GM18858 (cell line): Measurements from ENCODE around the gene PLA2G5.
"Not testable (repeated sequence)": the region's sequence is repeated elsewhere in the genome, so short reads cannot be mapped to it uniquely, and the experiment has no call there.

ENCODE experiments used
- ATAC-seq: cut with Tn5 transposase; IDR thresholded peaks from one replicate; pipeline ENCODE4 v1.9.1; 2021; ENCODE audit not compliant: unreplicated experiment

The PLA2G5 gene

DNA sequence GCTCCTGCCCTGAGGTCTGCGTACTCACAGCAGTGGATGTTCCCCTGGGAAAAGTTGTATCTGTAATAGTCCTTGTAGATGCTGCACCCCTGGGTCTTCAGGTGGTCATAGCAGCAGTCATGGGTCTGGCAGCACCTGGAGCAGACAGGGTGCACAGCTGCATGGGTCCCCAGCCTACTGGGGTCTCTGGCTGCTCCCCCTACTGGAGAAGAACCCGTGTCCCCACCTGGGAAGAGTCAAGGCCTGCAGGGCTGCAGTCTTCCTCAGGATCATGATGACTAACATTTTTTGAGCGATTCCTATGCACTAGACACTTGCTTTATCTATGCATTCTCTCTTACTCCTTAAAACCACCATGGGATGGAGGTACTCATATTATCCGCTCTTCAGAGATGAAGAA, 45.5 kb downstream of the PLA2G5 start:
- ATAC-seq: no peak

DNA sequence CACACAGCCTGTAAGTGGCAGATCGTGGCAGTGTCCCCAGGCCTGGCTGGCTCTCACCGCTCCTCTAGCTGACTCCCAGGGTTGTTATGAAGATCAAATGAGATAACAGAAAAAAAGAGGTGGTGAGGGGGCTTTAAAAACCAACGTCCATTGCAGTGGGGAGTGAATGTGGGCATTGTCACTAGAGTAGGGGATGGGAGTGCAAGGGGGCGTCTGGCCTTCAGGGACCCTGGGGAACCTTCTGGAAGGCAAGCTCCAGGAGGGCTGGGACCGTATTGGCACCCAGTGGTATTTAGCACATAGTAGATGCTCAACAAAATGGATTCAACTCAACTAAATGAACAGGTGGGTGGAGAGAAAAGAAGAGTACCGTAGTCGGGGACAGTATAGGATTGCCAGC, 45.9 kb downstream of the PLA2G5 start:
- no peak for ATAC-seq

DNA sequence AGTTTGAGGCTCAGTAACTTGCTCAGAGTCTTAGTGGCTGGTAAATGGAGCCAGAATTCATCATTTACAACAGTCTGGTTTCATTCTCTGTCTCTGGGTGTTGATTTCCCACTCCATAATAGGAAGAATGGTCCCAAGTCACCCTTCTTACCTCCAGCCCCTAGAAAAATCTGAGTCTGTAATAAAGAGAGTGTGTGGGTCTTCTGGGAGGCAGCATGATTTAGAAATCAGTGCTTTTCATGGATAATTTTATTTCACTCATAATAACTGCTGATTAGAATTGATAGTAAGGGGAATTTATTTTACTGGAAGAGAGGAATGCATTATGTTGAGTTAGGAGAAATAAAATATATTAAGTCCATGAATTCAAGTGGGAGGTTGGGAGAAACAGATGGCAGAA, 47.2 kb downstream of the PLA2G5 start:
- no peak for ATAC-seq

DNA sequence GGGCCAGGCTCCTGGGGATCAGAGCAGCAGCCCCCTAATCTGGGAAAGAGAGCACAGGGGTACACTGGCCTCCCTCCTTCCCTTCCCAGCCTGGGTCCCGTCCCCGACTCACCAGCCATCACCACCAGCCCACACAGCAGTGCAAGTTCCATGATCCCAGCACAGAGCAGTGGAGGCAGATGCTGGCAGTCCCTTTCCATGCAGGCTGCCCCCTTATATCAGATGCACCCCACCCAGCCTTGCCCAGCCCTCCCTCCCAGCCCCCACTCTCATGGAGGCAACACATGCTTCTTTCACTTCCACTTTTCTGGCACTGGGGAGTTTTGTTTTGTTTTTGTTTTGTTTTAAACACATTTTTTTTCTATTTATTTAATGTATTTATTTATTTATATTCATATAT, 49.4 kb downstream of the PLA2G5 start, which contains the start of gene PLA2G2D:
Gene PLA2G2D (minus strand): TSS at position 190 of the 400 bp plus-strand sequence. CDS start 38 bp downstream, at position 152.
- no peak for ATAC-seq

DNA sequence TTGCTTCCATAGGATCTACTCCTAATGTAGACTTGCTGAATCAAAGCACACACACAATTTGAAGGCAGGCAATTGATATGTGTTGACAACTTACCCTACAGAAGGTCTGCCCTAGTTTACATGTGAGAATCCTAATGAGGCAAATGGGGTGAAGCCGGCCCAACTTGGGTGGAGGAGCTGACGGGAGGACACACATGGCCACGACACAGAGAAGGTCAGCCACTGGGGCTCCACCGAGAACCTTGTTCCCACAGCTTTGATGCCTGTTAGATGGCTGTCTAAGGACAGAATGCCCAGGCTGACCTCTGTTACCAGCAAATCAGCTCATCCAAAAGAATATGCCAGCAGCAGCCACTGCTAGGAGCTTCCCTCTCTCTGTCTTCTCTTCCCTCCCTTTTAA, 50.8 kb downstream of the PLA2G5 start:
- no peak for ATAC-seq

DNA sequence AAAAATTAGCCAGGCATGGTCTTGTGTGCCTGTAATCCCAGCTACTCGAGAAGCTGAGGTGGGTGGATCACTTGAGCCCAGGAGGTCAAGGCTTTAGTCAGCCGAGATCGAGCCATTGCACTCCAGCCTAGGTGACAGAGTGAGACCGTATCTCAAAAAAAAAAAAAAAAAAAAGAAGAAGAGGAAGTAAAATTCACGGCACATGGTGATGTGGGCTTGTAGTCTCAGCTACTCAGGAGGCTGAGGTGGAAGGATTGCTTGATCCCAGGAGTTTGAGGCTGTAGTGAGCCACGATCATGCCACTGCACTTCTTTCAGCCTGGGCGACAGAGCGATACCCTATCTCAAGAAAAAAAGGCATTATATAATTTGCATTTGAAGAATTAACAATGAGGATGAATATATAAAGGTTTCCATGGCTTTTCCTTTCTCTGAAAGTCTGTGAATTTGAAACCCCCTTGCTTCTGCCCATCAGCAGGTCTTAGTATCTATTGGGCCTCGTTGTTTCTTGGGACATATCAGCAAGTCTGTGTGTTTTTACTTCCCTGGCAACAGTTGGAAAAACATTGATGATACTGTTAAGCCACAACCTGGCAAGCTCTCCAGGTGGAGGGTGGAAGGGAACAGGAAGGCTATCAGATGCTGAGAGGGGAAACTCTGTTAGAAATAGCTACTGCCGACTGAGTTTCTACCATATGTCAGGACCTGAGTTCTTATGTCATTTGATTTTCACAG, 53.9 kb downstream of the PLA2G5 start:
- no peak for ATAC-seq

DNA sequence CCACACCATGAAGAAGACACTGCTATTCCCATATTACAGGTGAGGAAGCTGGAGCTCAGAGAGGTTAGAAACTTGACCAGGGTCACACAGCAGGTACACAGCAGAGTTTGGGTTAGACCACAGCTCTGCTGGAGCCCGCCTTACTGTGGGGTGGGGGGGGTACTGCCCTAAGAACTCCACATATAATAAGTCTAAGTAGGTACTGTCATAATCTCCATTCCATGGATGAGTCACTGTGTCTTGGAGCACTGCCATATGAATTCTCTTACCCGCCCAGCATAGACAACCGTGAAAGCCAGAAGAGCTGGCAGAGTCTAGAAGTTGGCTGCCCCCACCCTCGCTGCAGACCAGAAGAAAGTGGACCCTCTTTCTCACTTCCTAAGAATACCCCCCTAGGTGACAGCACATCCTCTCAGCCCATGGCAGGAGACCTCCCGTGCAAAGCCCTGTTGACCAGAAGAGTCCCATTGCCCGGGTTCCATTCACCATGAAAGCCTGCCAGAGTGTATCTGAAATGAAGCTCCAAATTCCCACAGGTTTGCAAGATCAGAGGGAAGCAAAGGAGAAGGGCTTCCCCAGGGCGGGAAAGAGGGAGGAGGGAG, 54.6 kb downstream of the PLA2G5 start:
- ATAC-seq: no peak

DNA sequence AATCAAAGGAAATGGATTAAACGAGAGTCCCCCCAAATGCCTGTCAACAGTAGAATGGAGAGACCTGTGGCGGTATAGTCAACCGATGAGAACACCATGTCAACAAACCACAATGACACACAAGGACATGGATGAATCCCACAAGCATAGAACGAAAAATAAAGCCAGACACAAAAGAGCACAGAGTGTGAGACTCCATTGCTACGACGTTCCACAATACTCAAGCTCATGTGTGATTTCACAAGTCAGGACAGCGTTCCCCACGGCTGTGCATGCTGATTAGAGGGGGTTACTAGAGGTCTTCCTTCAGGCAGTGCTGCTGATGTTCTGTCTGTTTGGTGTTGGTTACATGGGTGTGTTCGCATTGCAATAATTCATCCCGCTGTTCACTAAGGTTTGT, 55.1 kb downstream of the PLA2G5 start:
- ATAC-seq: no peak

DNA sequence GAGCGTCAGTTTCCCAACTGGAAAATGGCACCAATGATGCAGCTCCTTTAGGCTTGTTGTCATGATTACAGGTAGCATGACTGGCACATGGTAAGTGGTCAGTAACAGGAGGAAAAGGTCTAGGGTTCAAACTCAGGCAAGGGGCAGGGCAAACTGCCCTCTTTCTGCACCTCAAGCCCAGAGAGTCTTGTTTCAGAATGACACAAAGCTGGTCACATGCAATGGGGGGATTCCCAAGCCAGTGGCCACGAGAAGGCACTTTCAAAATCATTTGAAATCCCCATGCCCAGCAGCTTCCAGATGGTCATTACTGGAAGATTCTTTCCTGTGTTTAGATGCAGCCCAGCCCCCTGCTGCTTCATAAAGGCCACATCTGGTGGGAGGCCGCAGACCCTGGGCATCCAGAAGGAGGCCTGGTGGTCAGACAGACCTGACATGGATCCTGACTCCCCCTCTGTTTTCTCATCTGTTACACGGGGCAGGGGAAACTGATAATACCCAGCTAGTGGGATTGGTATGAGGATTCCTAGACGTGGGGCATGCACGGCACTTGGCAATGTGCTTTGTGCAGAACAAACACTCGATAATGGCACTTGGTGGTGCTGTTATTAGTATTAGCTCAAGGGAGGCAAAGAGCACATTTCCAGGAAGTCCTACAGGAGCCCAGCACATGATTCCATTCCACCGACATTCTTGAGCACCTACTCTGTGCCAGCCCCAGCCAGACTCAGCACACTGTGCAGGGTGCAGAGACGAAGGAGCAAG, 56.2 kb downstream of the PLA2G5 start:
- ATAC-seq: no peak

DNA sequence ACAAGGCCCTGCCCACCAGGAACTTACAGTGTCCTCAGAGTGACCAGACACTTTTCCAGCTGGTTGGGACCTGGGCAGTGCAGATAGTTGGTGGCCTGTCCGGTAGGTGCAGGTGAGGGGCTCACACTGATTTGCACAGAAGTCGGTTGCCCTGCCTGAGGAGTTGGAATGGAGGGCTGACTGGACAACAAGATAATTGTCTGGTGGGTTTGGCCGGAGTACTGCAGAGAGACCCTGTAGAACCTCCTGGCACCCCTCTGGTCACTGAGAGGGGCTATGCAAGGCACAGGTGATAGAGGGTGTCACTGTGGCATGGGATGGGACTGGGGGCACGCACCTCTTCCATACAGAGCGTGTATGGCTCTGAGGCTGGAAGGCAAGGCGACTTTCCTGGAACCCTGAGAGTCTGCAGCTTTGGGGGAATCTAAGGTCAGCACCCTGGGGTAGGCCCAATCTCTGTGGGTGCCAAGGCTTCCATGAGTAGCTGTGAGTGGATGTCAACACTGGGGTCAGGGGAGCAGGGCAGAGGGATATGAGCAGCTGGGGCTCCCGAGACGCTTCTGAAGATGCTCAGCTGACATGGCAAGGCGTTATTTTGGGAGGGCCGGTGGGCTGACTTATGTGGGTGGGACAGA, 56.9 kb downstream of the PLA2G5 start:
- ATAC-seq: no peak

DNA sequence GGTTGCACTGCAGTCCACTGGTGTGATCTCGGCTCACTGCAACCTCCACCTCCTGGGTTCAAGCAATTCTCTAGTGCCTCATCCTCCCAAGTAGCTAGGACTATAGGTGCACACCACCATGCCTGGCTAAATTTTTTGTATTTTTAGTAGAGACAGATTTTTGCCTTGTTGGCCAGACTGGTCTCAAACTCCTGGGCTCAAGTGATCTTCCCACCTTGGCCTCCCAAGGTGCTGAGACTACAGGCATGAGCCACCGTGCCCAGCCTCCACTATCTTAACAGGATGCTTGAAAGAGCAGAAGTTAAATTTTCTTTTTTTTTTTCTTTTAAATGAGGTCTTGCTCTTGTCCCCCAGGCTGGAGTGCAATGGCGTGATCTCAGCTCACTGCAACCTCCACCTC, 60.5 kb downstream of the PLA2G5 start:
- not testable (repeated sequence) for ATAC-seq

DNA sequence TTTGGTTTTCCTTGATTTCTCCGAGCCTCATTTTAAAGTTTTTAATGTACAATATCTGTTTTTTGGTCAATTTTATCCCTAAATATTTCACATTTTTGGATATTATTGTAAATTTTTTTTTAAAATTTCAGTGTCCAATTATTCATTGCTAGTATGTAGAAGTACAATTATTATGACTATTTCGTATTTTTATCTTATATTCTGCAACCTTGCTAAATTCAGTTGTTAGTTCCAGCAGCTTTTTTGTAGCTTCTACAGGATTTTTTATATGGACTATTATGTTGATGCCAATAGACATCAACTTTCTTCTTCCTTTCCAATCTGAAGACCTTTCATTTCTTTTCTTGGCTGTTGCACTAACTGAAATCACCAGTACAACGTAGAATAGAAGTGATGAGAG, 65.0 kb downstream of the PLA2G5 start:
- no peak for ATAC-seq

DNA sequence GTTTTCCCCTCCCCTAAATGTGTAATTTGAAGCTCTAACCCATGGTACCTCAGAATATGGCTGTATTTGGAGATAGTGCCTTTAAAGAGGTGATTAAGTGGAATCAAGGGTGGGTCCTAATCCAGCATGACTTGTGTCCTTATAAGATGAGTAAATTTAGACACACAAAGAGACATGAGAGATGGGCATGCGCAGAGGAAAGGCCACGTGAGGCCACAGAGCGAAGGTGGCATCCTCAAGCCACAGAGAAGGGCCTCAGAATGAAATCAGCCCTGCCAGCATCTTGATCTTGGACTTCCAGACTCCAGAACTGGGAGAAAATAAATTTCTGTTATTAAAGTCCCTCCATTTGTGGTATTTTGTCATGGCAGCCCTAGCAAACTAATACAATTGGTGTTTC, 66.3 kb downstream of the PLA2G5 start:
- ATAC-seq: no peak

DNA sequence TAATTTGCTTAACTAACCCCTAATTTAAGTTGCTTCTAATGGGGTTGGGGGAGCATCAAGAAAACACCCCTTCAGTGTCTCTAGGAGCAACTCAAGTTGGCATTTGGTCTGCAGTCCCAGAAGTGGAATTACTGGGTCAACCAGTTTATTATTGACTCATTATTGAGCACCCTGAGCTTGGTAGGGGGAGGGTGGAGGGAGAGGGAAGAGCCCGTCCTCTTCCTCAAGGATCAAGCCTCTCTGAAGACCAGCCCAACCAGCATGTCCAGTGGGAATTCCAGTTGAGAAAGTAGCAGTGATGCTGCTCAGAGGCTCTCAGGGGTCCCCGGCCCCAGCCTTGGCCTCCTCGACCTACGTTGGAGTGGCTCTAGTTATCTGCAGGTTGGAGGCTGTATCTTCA, 67.1 kb downstream of the PLA2G5 start:
- no peak for ATAC-seq

DNA sequence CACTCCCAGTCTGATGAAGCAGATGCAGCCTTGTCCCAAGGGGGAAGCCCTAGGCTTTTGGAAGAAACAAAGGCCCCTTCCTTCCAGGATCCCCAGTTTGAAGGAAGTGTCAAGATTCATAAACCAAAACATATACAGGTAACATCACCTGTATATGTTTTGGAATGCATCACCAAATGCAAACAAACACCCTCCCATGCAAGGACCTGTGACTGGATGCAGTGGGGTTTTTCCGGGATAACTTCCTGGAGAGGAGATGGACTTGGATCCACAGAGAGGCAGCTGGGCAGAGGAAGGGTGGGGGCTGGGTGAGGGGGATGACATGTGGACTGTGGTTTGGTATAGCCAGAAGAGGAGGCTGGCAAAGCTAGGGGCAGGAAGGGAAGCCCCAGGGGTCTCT, 67.6 kb downstream of the PLA2G5 start:
- ATAC-seq: no peak

DNA sequence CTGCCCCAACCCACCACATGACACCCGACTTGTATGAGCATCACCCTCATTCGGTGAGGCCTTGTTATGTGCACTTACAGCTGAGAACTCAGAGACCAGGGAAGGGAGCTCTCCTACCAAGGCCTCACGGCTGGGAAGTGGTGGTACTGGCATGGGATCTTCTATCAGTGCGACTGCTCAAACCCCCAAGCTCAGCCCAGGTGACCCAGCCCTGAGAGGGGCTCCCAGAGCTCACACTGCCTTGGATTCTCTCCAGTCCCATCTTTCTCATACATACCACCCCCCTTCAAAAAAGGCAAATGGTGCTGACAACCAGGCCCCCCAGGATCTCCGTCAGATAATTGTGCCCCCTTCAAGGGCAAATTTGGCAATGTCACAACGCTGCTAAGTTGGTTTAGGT, 68.4 kb downstream of the PLA2G5 start:
- ATAC-seq: no peak

DNA sequence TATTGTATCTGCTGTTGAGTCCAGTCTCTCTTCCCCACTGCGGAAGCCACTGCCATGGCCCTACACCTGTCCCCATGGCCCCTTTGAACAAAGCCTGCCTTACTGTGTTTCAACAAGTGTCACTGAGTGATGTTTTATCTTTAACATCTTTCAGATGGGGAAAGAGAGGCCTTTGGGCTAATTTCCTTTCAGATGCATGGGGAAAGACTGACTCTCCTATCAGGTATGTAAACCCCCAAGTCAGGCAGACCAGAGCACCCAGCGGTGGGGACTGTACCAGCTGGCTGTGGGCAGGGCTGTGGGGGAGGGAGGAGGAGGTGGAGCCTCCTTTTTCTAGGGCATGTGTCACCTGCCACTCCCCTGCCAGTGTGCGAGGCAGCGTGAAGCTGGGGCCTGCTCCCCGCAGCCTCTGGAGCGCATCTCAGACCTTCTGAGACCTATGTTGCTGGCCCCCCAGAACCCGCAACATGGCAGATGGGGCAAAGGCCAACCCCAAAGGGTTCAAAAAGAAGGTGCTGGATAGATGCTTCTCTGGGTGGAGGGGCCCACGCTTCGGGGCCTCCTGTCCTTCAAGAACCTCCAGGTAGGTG, 69.1 kb downstream of the PLA2G5 start, which contains the start of gene PLA2G2F:
Gene PLA2G2F (plus strand): TSS at position 363 of the 590 bp plus-strand sequence. CDS start 105 bp downstream, at position 468.
- no peak for ATAC-seq

DNA sequence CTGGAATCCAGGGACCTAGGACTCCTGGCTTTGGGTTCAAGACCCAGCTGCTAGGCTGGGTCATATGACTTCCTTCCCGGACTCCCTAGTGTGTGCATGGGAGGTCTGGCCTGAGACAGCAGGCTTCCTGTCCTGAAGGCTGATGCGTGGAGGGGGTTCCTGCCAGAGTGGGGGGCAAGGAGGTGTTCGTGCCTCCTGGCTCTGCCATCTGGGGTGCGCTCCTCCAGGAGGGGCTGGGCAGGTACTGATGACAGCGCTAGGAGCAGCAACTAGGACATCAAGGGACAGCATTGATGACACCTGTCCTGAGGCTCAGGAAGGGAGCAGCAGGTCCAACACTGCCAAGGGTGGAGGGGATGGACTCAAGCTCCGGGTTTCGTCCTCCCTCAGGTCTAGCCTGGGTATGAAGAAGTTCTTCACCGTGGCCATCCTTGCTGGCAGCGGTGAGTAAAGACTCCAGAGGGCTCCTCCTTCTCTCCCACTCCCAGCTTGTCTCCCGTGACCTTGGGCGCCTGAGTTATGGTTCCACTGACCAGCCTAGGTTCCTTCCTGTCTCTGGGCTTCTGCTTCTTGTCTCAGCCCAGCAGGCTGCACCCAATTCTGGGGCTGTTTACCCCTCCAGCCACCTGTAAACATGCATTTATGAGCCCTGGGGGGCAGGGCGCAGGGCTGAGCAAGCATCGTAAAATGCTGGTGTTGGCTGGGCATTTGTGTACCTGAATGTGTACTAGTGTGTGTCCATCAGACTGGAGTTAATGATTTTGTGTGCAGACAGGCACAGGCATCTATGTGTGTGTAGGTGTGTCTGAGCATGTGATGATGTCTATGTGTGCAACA, 70.0 kb downstream of the PLA2G5 start:
- no peak for ATAC-seq

DNA sequence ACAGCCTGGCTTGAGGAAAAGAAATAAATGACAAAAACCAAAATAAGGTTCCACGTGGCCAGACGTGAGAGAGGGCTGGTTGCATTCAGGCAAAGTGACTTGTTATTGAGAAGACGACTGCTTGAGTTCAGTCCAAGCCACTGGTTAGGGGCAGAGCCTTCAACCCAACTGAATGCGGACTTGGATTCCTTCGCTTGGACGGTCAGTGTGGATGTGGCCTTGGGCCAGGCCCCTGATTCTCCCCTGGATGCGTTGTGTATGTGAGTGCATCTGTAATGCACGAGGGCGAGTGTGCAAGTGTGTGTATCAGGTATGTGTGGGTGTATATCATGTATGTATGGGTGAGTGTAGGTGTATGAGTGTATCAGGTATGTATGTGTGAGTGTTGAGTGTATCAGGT, 71.0 kb downstream of the PLA2G5 start:
- no peak for ATAC-seq

DNA sequence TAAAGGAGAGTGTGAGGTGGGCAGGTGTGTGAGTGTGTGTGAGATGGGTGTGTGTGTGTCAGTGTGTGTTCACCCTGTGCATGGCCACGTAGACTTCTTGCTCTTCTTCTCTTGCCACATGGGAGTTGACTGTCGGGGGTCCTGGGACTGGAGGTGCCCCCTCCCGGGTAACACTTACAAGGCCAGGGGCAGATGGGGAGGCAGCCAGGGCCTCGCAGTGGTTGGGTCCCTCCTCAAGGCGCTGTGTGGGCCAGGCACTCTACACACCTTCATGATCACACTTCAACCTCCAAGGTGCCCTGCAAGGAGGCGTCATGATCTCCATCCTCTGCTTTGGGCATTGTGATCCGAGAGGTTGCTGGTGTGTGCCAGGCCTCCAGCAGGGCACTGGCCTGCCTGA, 71.5 kb downstream of the PLA2G5 start:
- ATAC-seq: no peak
